ENCODE measurements around the gene NOL8. TPM values are rescaled to one million over a fixed set of nuclear protein-coding genes. Genes with fewer than 3 reads are reported as not detected.
A peak's percentile ranks its signal among the peaks of the same experiment; 100 is the strongest.

NOL8 gene
- total RNA-seq, 1 experiment from 2014 or later, result 48.4 TPM

DNA sequence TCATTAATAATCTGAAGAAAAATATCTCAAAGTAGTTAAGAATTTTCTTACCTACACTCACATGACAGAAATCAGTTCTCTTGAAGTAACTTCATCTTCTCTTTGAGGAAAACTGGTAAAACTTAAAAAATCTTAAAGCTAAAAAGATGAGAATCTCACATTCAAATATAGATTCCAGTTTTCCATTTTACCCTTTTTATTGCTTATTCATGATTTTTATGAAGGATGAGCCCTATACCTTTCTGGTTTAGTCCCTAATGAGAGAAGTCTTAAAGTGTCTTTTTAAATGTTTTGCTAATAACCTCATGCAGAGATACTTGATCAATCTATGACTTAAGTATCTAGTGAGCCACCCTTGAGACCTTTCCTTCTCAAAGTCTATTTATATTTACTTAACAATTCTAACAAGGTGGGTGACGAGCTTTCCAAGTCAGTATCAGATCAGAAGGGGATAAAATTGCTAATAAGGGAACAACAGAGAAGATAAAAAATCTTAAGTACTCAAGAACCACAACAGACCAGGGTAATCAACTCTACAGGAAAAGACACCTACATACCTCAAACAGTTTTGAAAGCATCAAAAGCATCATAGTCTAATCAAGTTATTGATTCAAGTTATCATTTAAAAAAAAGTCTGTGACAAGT, 34.2 kb downstream of the NOL8 start:
- H2BK20ac ChIP-seq (ENCODE audit: low read depth, low read length, poor library complexity, severe bottlenecking), result no peak overlapping the region
- H3K27ac Mint-ChIP-seq, result no peak overlapping the region
- no peak overlapping the region for H3K9ac ChIP-seq (ENCODE audit: extremely low read depth, insufficient read length, low read length)
- H3K23me2 ChIP-seq (ENCODE audit: insufficient read length, low read depth, low read length, poor library complexity, severe bottlenecking), result no peaks in the 10 kb centered on the region
- no peaks in the 10 kb centered on the region for H3K9me3 Mint-ChIP-seq
- no peaks in the 10 kb centered on the region for H3K9me3 ChIP-seq (ENCODE audit: control insufficient read depth, low read depth, low read length)
- H4K91ac ChIP-seq (ENCODE audit: insufficient read length, low read depth, low read length), result no peak overlapping the region
- no peak overlapping the region for H3K4me2 ChIP-seq (ENCODE audit: insufficient read depth, insufficient read length, low read length)
- no peak overlapping the region for H2BK5ac ChIP-seq (ENCODE audit: insufficient read length, low read length)
- no peak overlapping the region for H2AFZ ChIP-seq (ENCODE audit: low read length)
- no peaks in the 10 kb centered on the region for H4K20me1 ChIP-seq (ENCODE audit: control insufficient read depth, insufficient read depth, insufficient read length)
- no peak overlapping the region for H3K56ac ChIP-seq (ENCODE audit: insufficient read length, low read depth, low read length)
- no peak for DNase-seq
- H3K79me1 ChIP-seq (ENCODE audit: insufficient read depth, low read depth, low read length, poor library complexity, severe bottlenecking), result peaks cover 1% of the 10 kb centered on the region
- H3K27me3 ChIP-seq (ENCODE audit: insufficient read depth, low read length), result no peaks in the 10 kb centered on the region
- H2BK12ac ChIP-seq (ENCODE audit: insufficient read length, low read depth, low read length), result no peak overlapping the region
- peaks cover 15 to 17% of the 10 kb centered on the region in 2 experiments for H3K4me1 Mint-ChIP-seq
- no peak overlapping the region for H4K5ac ChIP-seq (ENCODE audit: insufficient read length, low read depth, low read length)
- H3K4me3 Mint-ChIP-seq, result peak overlapping the region; percentile 22 to 95; a peak in 4 of 5 replicates
- no peaks in the 10 kb centered on the region for H3K27me3 Mint-ChIP-seq (ENCODE audit: low read depth)
- no peak overlapping the region for H3K4ac ChIP-seq (ENCODE audit: low read depth, low read length)
- H2BK120ac ChIP-seq (ENCODE audit: low read depth, low read length, poor library complexity, severe bottlenecking), result no peak overlapping the region
- H3K18ac ChIP-seq (ENCODE audit: insufficient read length, low read depth, low read length), result no peak overlapping the region
- no peak overlapping the region for H3K23ac ChIP-seq (ENCODE audit: insufficient read length, low read depth, low read length)
- no peaks in the 10 kb centered on the region for H3K4me1 ChIP-seq (ENCODE audit: insufficient read depth, low read length)
- H2BK15ac ChIP-seq (ENCODE audit: low read depth, low read length), result no peak overlapping the region
- no peak overlapping the region for H4K8ac ChIP-seq (replicated peaks; ENCODE audit: insufficient read length, low read depth, low read length)
- H2AK5ac ChIP-seq (ENCODE audit: insufficient read length, low read length), result no peak overlapping the region
- H3K27ac ChIP-seq (ENCODE audit: insufficient read length, low read depth, low read length), result no peak overlapping the region
- no peak overlapping the region for H3T11ph ChIP-seq (ENCODE audit: low read length)
- TF ChIP-seq, protein P1, sequence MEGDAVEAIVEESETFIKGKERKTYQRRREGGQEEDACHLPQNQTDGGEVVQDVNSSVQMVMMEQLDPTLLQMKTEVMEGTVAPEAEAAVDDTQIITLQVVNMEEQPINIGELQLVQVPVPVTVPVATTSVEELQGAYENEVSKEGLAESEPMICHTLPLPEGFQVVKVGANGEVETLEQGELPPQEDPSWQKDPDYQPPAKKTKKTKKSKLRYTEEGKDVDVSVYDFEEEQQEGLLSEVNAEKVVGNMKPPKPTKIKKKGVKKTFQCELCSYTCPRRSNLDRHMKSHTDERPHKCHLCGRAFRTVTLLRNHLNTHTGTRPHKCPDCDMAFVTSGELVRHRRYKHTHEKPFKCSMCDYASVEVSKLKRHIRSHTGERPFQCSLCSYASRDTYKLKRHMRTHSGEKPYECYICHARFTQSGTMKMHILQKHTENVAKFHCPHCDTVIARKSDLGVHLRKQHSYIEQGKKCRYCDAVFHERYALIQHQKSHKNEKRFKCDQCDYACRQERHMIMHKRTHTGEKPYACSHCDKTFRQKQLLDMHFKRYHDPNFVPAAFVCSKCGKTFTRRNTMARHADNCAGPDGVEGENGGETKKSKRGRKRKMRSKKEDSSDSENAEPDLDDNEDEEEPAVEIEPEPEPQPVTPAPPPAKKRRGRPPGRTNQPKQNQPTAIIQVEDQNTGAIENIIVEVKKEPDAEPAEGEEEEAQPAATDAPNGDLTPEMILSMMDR (conservative IDR thresholded peaks at IDR 0.05), result no peak
- H3K79me2 ChIP-seq (ENCODE audit: insufficient read depth, low read length), result peaks cover 18% of the 10 kb centered on the region; the same call in 1 of the 2 replicates
- peaks cover 24 to 65% (median 48%) of the 10 kb centered on the region in 3 experiments; a peak in 6 of 7 replicates for H3K36me3 Mint-ChIP-seq (ENCODE audit: insufficient read depth in 1 of 3, low read depth in 3 of 3)
- WGBS (ENCODE audit: extremely low coverage, insufficient read length, low lambda C conversion rate), result no CpG with 5 or more reads among the region's 1 CpG
- no peak overlapping the region for H3K14ac ChIP-seq (ENCODE audit: insufficient read depth, low read length)

All from H9 (cell line).